ENCODE data around the gene GYPC. TPM values are rescaled to one million over a fixed set of nuclear protein-coding genes. Genes with fewer than 3 reads are reported as not detected.
A peak's percentile ranks its signal among the peaks of the same experiment; 100 is the strongest.
"Not testable (repeated sequence)": the region's sequence is repeated elsewhere in the genome, so short reads cannot be mapped to it uniquely, and the experiment has no call there.

Gene GYPC
- total RNA-seq, 1 donor from 2014 or later: 125 TPM

GRCh38 chr2:126678269-126679065 lies 22.5 kb downstream of the GYPC start:
- peaks cover 25% of the 10 kb centered on the region for H3K4me1 Mint-ChIP-seq (ENCODE audit: low read depth)
- peaks cover 19% of the 10 kb centered on the region for H3K9me3 Mint-ChIP-seq
- H3K27ac Mint-ChIP-seq: peak overlapping the region; percentile 49
- H3K4me3 Mint-ChIP-seq: no peak overlapping the region
- H3K27me3 Mint-ChIP-seq (ENCODE audit: insufficient read depth): no peaks in the 10 kb centered on the region
- DNase-seq (ENCODE audit: low spot score): no peak
- peaks cover 48% of the 10 kb centered on the region for H3K36me3 Mint-ChIP-seq (ENCODE audit: low read depth)
- intact Hi-C loops (cut with micrococcal nuclease): no loop called here

GRCh38 chr2:126679094-126679713 lies 23.2 kb downstream of the GYPC start:
- Mint-ChIP-seq H3K27ac (no peak overlapping the region), H3K27me3 (ENCODE audit: insufficient read depth) (no peaks in the 10 kb centered on the region), H3K36me3 (ENCODE audit: low read depth) (peaks cover 48% of the 10 kb centered on the region), H3K9me3 (peaks cover 19% of the 10 kb centered on the region), H3K4me3 (no peak overlapping the region), H3K4me1 (ENCODE audit: low read depth) (peaks cover 25% of the 10 kb centered on the region)
- no peak for DNase-seq (ENCODE audit: low spot score)
- intact Hi-C loops (cut with micrococcal nuclease): no loop called here

- peaks cover under 1% of the 10 kb centered on the region for H3K9me3 Mint-ChIP-seq
- H3K27ac Mint-ChIP-seq: no peak overlapping the region
- peaks cover 27% of the 10 kb centered on the region for H3K4me1 Mint-ChIP-seq (ENCODE audit: low read depth)
- intact Hi-C loops (cut with micrococcal nuclease): no loop called here
- H3K27me3 Mint-ChIP-seq (ENCODE audit: insufficient read depth): no peaks in the 10 kb centered on the region
- peaks cover 39% of the 10 kb centered on the region for H3K36me3 Mint-ChIP-seq (ENCODE audit: low read depth)
- DNase-seq (ENCODE audit: low spot score): no peak
- no peak overlapping the region for H3K4me3 Mint-ChIP-seq
Observed at GRCh38 chr2:126681505-126681904, 25.5 kb downstream of the GYPC start.

- no peak overlapping the region for H3K4me3 Mint-ChIP-seq
- H3K4me1 Mint-ChIP-seq (ENCODE audit: low read depth): peaks cover 8% of the 10 kb centered on the region
- peaks cover 15% of the 10 kb centered on the region for H3K9me3 Mint-ChIP-seq
- H3K27me3 Mint-ChIP-seq (ENCODE audit: insufficient read depth): no peaks in the 10 kb centered on the region
- H3K27ac Mint-ChIP-seq: no peak overlapping the region
- DNase-seq (ENCODE audit: low spot score): no peak
- H3K36me3 Mint-ChIP-seq (ENCODE audit: low read depth): peaks cover 49% of the 10 kb centered on the region
- intact Hi-C loops (cut with micrococcal nuclease): no loop called here
Observed at GRCh38 chr2:126685629-126686028, 29.7 kb downstream of the GYPC start.

- intact Hi-C loops (cut with micrococcal nuclease): no loop called here
- H3K27ac Mint-ChIP-seq: no peak overlapping the region
- no peaks in the 10 kb centered on the region for H3K27me3 Mint-ChIP-seq (ENCODE audit: insufficient read depth)
- H3K4me3 Mint-ChIP-seq: no peak overlapping the region
- peaks cover 10% of the 10 kb centered on the region for H3K4me1 Mint-ChIP-seq (ENCODE audit: low read depth)
- peaks cover 16% of the 10 kb centered on the region for H3K9me3 Mint-ChIP-seq
- peaks cover 53% of the 10 kb centered on the region for H3K36me3 Mint-ChIP-seq (ENCODE audit: low read depth)
- no peak for DNase-seq (ENCODE audit: low spot score)
Observed at GRCh38 chr2:126686286-126686685, 30.3 kb downstream of the GYPC start.

GRCh38 chr2:126686841-126687485 lies 31.0 kb downstream of the GYPC start:
- H3K9me3 Mint-ChIP-seq: peaks cover 18% of the 10 kb centered on the region
- DNase-seq (ENCODE audit: low spot score): no peak
- H3K36me3 Mint-ChIP-seq (ENCODE audit: low read depth): peaks cover 57% of the 10 kb centered on the region
- H3K4me1 Mint-ChIP-seq (ENCODE audit: low read depth): peaks cover 15% of the 10 kb centered on the region
- H3K4me3 Mint-ChIP-seq: no peak overlapping the region
- intact Hi-C loops (cut with micrococcal nuclease): no loop called here
- H3K27me3 Mint-ChIP-seq (ENCODE audit: insufficient read depth): no peaks in the 10 kb centered on the region
- no peak overlapping the region for H3K27ac Mint-ChIP-seq

- no peak for DNase-seq (ENCODE audit: low spot score)
- Mint-ChIP-seq H3K27me3 (ENCODE audit: insufficient read depth) (no peaks in the 10 kb centered on the region), H3K36me3 (ENCODE audit: low read depth) (peaks cover 61% of the 10 kb centered on the region), H3K27ac (no peak overlapping the region), H3K4me3 (no peak overlapping the region), H3K9me3 (peaks cover 21% of the 10 kb centered on the region), H3K4me1 (ENCODE audit: low read depth) (peaks cover 15% of the 10 kb centered on the region)
- intact Hi-C loops (cut with micrococcal nuclease): no loop called here
Observed at GRCh38 chr2:126687503-126687902, 31.5 kb downstream of the GYPC start.

GRCh38 chr2:126688594-126688993 lies 32.6 kb downstream of the GYPC start:
- H3K27ac Mint-ChIP-seq; H3K27me3 Mint-ChIP-seq (ENCODE audit: insufficient read depth); DNase-seq (ENCODE audit: low spot score): not testable (repeated sequence)

GRCh38 chr2:126692241-126692640 lies 36.3 kb downstream of the GYPC start:
- intact Hi-C loops (cut with micrococcal nuclease); H3K27ac Mint-ChIP-seq; H3K27me3 Mint-ChIP-seq (ENCODE audit: insufficient read depth); DNase-seq (ENCODE audit: low spot score); H3K4me1 Mint-ChIP-seq (ENCODE audit: low read depth); H3K4me3 Mint-ChIP-seq: not testable (repeated sequence)
- Mint-ChIP-seq H3K9me3 (peaks cover 26% of the 10 kb centered on the region), H3K36me3 (ENCODE audit: low read depth) (peaks cover 65% of the 10 kb centered on the region)

More at GRCh38 chr2:126688594-126688993, 32.6 kb downstream of the GYPC start:
- H3K4me3 Mint-ChIP-seq; intact Hi-C loops (cut with micrococcal nuclease): not testable (repeated sequence)
- Mint-ChIP-seq H3K4me1 (ENCODE audit: low read depth) (peaks cover 15% of the 10 kb centered on the region), H3K36me3 (ENCODE audit: low read depth) (peaks cover 61% of the 10 kb centered on the region), H3K9me3 (peaks cover 26% of the 10 kb centered on the region)

- H3K4me1 Mint-ChIP-seq (ENCODE audit: low read depth); intact Hi-C loops (cut with micrococcal nuclease); DNase-seq (ENCODE audit: low spot score); H3K4me3 Mint-ChIP-seq; H3K27me3 Mint-ChIP-seq (ENCODE audit: insufficient read depth): not testable (repeated sequence)
- Mint-ChIP-seq H3K9me3 (peaks cover 26% of the 10 kb centered on the region), H3K27ac (peak overlapping the region; percentile 23), H3K36me3 (ENCODE audit: low read depth) (peaks cover 64% of the 10 kb centered on the region)
Observed at GRCh38 chr2:126692934-126693592, 37.1 kb downstream of the GYPC start.

GRCh38 chr2:126696644-126697520 lies 40.9 kb downstream of the GYPC start:
- peaks cover 8% of the 10 kb centered on the region for H3K9me3 Mint-ChIP-seq
- H3K4me3 Mint-ChIP-seq: no peak overlapping the region
- peaks cover 43% of the 10 kb centered on the region for H3K36me3 Mint-ChIP-seq (ENCODE audit: low read depth)
- intact Hi-C loops (cut with micrococcal nuclease): loop anchor here (5.0 kb wide), 1 partner anchor 40 kb away; the partner anchor contains the start of gene GYPC
- H3K4me1 Mint-ChIP-seq (ENCODE audit: low read depth): peaks cover 7% of the 10 kb centered on the region
- no peak for DNase-seq (ENCODE audit: low spot score)
- H3K27ac Mint-ChIP-seq: no peak overlapping the region
- no peaks in the 10 kb centered on the region for H3K27me3 Mint-ChIP-seq (ENCODE audit: insufficient read depth)

- Mint-ChIP-seq H3K27ac (no peak overlapping the region), H3K36me3 (ENCODE audit: low read depth) (peaks cover 29% of the 10 kb centered on the region), H3K27me3 (ENCODE audit: insufficient read depth) (no peaks in the 10 kb centered on the region), H3K4me3 (no peak overlapping the region), H3K9me3 (no peaks in the 10 kb centered on the region), H3K4me1 (ENCODE audit: low read depth) (peaks cover 7% of the 10 kb centered on the region)
- intact Hi-C loops (cut with micrococcal nuclease): loop anchor here (5.0 kb wide), 1 partner anchor 41 kb away; the partner anchor contains the start of gene GYPC
- DNase-seq (ENCODE audit: low spot score): no peak
Observed at GRCh38 chr2:126698376-126698775, 42.4 kb downstream of the GYPC start.

Data from activated T-helper 1 cell treated with anti-CD3 and anti-CD28 coated beads, Interleukin-12 subunit alpha, Interleukin-12 subunit beta, Interleukin-2, Interleukin-4 antibody, amounts not matched to agents 30 ng/mL and 10 ng/mL and 1 ng/mL, durations not matched to agents 14 hours and 24 hours and 36 hours (primary cell).